Loucy (cell line): ENCODE data around the gene SNURF.
"Not testable (repeated sequence)": the region's sequence is repeated elsewhere in the genome, so short reads cannot be mapped to it uniquely, and the experiment has no call there.

Experiments
- H2AFZ ChIP-seq: fragments of 200-600 bp; sonication (generic); 2 replicates; pipeline ENCODE4 v1.6.0; 2016; ENCODE audit warnings: antibody characterized with exemption, mild to moderate bottlenecking, low read length, moderate library complexity
- H3F3A ChIP-seq: fragments of 200-600 bp; 2 replicates; pipeline ENCODE4 v1.6.0; 2016; ENCODE audit warnings: antibody characterized with exemption, low read depth, mild to moderate bottlenecking
- H3K27me3 ChIP-seq: fragments of 200-600 bp; sonication (generic); 2 replicates; pipeline ENCODE4 v1.6.1; 2014; ENCODE audit warnings: low read length, mild to moderate bottlenecking; ENCODE audit not compliant: insufficient read depth, poor library complexity, severe bottlenecking
- H3K36me3 ChIP-seq: fragments of 200-600 bp; sonication (generic); 2 replicates; pipeline ENCODE4 v1.6.1; 2016; ENCODE audit warnings: low read length; ENCODE audit not compliant: insufficient read depth
- H3K4me1 ChIP-seq: fragments of 200-600 bp; sonication (generic); 2 replicates; pipeline ENCODE4 v1.5.1; 2014; ENCODE audit warnings: low read length, mild to moderate bottlenecking; ENCODE audit not compliant: insufficient read depth, poor library complexity, severe bottlenecking
- H3K4me2 ChIP-seq: fragments of 200-600 bp; sonication (generic); 2 replicates; pipeline ENCODE4 v1.6.0; 2014; ENCODE audit warnings: antibody characterized with exemption, low read length, low read depth, mild to moderate bottlenecking; ENCODE audit not compliant: poor library complexity, severe bottlenecking
- H3K4me3 ChIP-seq: fragments of 200-600 bp; sonication (generic); 2 replicates; pipeline ENCODE4 v1.5.1; 2014; ENCODE audit warnings: low read length, mild to moderate bottlenecking, mixed read lengths; ENCODE audit not compliant: poor library complexity, severe bottlenecking
- H3K79me2 ChIP-seq: fragments of 200-600 bp; sonication (generic); 2 replicates; pipeline ENCODE4 v1.6.1; 2014; ENCODE audit warnings: low read length; ENCODE audit not compliant: insufficient read depth
- H3K9ac ChIP-seq: fragments of 200-600 bp; sonication (generic); 2 replicates; pipeline ENCODE4 v1.6.0; 2014; ENCODE audit warnings: mild to moderate bottlenecking, low read depth, low read length, moderate library complexity; ENCODE audit not compliant: poor library complexity, severe bottlenecking
- H3K9me2 ChIP-seq: fragments of 200-600 bp; sonication (generic); replicated peaks from 2 replicates; pipeline ENCODE4 v1.6.1; 2016; ENCODE audit warnings: low read depth, low read length, mixed read lengths
- H3K9me3 ChIP-seq: fragments of 200-600 bp; sonication (generic); 2 replicates; pipeline ENCODE4 v1.6.1; 2014; ENCODE audit warnings: mild to moderate bottlenecking, antibody characterized with exemption, low read length, low read depth; ENCODE audit not compliant: insufficient read depth
- H4K20me1 ChIP-seq: fragments of 200-600 bp; sonication (generic); 2 replicates; pipeline ENCODE4 v1.6.0; 2014; ENCODE audit warnings: antibody characterized with exemption, low read length, mild to moderate bottlenecking; ENCODE audit not compliant: insufficient read depth, poor library complexity, severe bottlenecking
- CTCF ChIP-seq: fragments of 200-600 bp; sonication (generic); conservative IDR thresholded peaks from 2 replicates; pipeline ENCODE4 v1.5.1; 2014; ENCODE audit warnings: mild to moderate bottlenecking, antibody characterized with exemption, low read length
- EZH2phosphoT487 ChIP-seq: fragments of 200-600 bp; IDR thresholded peaks from 2 replicates; pipeline ENCODE4 v1.6.1; 2018; ENCODE audit warnings: antibody characterized with exemption, mild to moderate bottlenecking, moderate library complexity, borderline replicate concordance

SNURF gene

GRCh38 chr15:24971052-24971451 lies 16.3 kb downstream of the SNURF start:
- H3K27me3 ChIP-seq, result no peaks in the 10 kb centered on the region
- H4K20me1 ChIP-seq, result no peaks in the 10 kb centered on the region
- no peak for TF ChIP-seq EZH2phosphoT487
- TF ChIP-seq CTCF, result no peak
- H3K4me2 ChIP-seq, result no peak overlapping the region
- peaks cover 31% of the 10 kb centered on the region; the same call in 1 of the 2 replicates for H3K36me3 ChIP-seq
- H3K9me2 ChIP-seq, result no peaks in the 10 kb centered on the region
- H3K9ac ChIP-seq, result no peak overlapping the region
- no peaks in the 10 kb centered on the region for H3K9me3 ChIP-seq
- H3K4me3 ChIP-seq, result no peak overlapping the region
- no peaks in the 10 kb centered on the region; the same call in 1 of the 2 replicates for H3K79me2 ChIP-seq
- H3F3A ChIP-seq, result no peaks in the 10 kb centered on the region
- H2AFZ ChIP-seq, result no peak overlapping the region
- no peaks in the 10 kb centered on the region for H3K4me1 ChIP-seq

DNA sequence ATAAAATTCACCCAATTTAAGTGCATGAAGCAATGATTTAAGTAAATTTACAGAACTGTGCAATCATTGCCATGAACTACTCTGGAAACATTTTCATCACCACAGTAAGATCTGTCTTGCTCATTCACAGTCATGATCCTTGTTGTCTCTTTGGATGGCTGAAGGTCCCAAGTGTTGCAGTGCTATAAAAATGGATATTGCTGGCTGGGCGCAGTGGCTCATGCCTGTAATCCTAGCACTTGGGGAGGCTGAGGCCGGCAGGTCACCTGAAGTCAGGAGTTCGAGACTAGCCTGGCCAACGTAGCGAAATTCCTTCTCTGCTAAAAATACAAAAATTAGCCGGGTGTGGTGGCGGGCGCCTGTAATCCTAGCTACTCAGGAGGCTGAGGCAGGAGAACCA lies 17.0 kb downstream of the SNURF start:
- no peak overlapping the region for H2AFZ ChIP-seq
- H3K36me3 ChIP-seq, result peaks cover 31% of the 10 kb centered on the region; the same call in 1 of the 2 replicates
- H3K9me2 ChIP-seq, result no peaks in the 10 kb centered on the region
- TF ChIP-seq EZH2phosphoT487 (no peak), CTCF (no peak)
- H3F3A ChIP-seq, result no peaks in the 10 kb centered on the region
- H3K9me3 ChIP-seq, result no peaks in the 10 kb centered on the region
- H4K20me1 ChIP-seq, result no peaks in the 10 kb centered on the region
- no peak overlapping the region for H3K4me2 ChIP-seq
- no peaks in the 10 kb centered on the region for H3K27me3 ChIP-seq
- no peaks in the 10 kb centered on the region for H3K79me2 ChIP-seq
- H3K9ac ChIP-seq, result no peak overlapping the region
- no peak overlapping the region for H3K4me3 ChIP-seq
- H3K4me1 ChIP-seq, result no peaks in the 10 kb centered on the region

DNA sequence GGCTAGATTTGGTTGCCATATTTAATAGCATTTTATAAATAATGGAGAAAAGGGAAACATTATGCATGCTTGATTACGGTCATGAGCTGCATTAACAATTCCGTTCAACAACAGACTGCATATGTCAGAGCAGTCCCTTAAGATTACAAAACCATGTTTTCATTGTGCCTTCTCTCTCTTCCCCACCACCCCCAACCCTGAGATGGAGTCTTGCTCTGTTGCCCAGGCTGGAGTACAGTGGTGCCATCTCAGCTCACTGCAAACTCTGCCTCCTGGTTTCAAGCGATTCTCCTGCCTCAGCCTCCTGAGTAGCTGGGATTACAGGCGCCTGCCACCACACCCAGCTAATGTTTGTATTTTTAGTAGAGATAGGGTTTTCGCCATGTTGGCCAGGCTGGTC lies 17.9 kb downstream of the SNURF start:
- not testable (repeated sequence) for H3K9me2 ChIP-seq, H3K9me3 ChIP-seq, H3K79me2 ChIP-seq, H2AFZ ChIP-seq, H3K4me1 ChIP-seq, H3K4me2 ChIP-seq, H3F3A ChIP-seq, H3K4me3 ChIP-seq, H3K9ac ChIP-seq, H4K20me1 ChIP-seq, H3K27me3 ChIP-seq
- peaks cover 35% of the 10 kb centered on the region; the same call in 1 of the 2 replicates for H3K36me3 ChIP-seq

DNA sequence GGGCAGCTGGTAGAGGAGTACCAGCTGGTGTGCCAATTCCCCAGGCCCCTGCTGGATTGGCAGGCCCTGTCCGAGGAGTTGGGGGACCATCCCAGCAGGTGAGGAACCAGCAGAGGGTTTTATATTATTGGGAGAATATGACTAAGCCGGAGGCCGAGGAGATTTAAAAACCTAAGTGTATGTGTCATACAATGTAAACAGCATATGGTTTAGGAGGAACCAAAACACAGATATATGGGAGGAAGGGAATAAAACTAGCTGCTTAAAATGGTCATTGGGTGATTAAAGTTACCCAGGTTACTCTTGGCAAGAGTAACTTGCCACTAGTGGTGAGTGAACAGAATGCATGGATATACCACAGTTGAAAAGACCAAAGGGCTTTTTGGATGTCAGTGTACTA lies 22.1 kb downstream of the SNURF start:
- no peaks in the 10 kb centered on the region for H3K27me3 ChIP-seq
- no peaks in the 10 kb centered on the region for H3K79me2 ChIP-seq
- TF ChIP-seq EZH2phosphoT487, result no peak
- no peak for TF ChIP-seq CTCF
- H3F3A ChIP-seq, result no peaks in the 10 kb centered on the region
- H4K20me1 ChIP-seq, result no peaks in the 10 kb centered on the region
- H2AFZ ChIP-seq, result no peak overlapping the region
- H3K4me1 ChIP-seq, result no peaks in the 10 kb centered on the region
- no peak overlapping the region for H3K9ac ChIP-seq
- H3K4me3 ChIP-seq, result no peak overlapping the region
- no peak overlapping the region for H3K4me2 ChIP-seq
- no peaks in the 10 kb centered on the region for H3K9me2 ChIP-seq
- no peaks in the 10 kb centered on the region for H3K9me3 ChIP-seq
- peaks cover 56% of the 10 kb centered on the region; the same call in 1 of the 2 replicates for H3K36me3 ChIP-seq
